AG04449 (cell line): Measurements from ENCODE around the gene CILP2.

Source experiments
- CTCF ChIA-PET: fragments of 350-600 bp; formaldehyde crosslinking; extraction: SDS; loops from one replicate; lab custom pipeline; 2021; ENCODE audit warnings: antibody characterized with exemption; lab: Yijun Ruan, JAX
- POLR2A ChIA-PET: fragments of 400-600, 350-600 bp; formaldehyde crosslinking; extraction: SDS; loops from one replicate; lab custom pipeline; 2020; ENCODE audit warnings: antibody characterized with exemption, inconsistent platforms; lab: Yijun Ruan, JAX
- DNase-seq: peaks from one replicate; pipeline ENCODE4 v3.0.0-alpha.2; 2010; ENCODE audit warnings: low read depth, low spot score
- H3K4me3 ChIP-seq: 2 replicates; pipeline ENCODE4 v1.5.1; 2011; ENCODE audit warnings: low read depth, mild to moderate bottlenecking, control low read depth, low read length
- TF ChIP-seq, protein P1 (sequence below): IDR thresholded peaks from one replicate; pipeline ENCODE4 v1.5.1; 2011; ENCODE audit warnings: mild to moderate bottlenecking, moderate library complexity, low read length, control low read depth, inconsistent platforms; ENCODE audit not compliant: insufficient read depth; ENCODE audit errors: missing control alignments

Gene CILP2

DNA sequence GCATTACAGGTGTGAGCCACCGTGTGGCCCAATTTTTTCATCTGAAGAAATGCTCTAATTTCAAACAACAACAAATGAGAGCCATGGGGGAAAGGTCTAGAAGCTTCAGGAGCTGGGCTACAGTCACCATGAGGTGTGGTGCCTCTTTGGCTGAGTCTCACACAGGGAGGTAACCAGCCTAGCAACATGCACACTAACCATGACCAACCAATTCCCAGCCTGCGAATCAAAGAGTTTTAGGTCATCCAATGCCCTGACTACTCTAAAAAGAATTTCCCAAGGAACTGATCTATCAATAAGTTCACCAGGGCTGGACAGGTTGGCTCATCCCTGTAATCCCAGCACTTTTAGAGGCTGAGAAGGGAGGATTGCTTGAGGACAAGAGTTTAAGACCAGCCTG is 50.5 kb downstream of the CILP2 start:
- CTCF ChIA-PET: interaction anchor here (3.2 kb wide), 1 partner anchor 35 kb away, joined by 23 read pairs; no protein-coding TSS in a partner anchor

DNA sequence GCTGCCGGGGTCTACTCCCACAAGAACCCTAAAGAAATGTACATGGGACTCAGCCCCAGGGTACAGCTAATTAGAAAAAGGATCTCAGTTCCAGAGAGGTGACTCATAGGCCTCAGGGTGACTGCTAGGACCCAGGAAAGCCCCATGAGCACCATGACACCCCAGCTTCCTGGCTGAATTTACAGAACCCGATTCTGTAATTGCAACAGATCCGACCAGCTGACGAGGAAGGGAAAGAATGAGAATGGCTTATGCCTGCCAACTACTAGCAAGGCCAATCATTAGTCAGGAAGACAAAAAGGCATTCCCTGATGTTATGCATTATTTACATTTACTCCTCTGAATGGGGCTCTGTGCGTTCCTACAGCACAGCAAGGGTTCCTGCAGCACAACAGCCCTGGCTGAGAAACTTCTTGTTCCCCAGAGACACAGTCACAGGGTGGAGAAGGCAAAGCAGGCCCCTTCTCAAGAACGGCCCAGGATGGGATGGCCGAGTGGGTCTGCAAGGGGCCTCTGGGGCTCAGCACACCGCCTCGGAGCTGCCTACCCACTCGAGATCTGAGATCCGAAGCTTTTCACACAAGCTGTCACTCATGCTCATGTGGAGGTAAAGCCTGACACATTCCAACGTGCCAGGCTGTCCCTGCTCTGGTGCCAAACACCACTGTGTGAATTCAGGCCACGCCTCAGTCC is 53.2 kb downstream of the CILP2 start:
- ChIA-PET POLR2A (interaction anchor here (0.7 kb wide), 1 partner anchor 9 kb away, joined by 3 read pairs; no protein-coding TSS in a partner anchor), CTCF (interaction anchor here (1.0 to 2.4 kb wide), 6 partner anchors 16 to 59 kb away, joined by 3 to 11 read pairs (median 4); no protein-coding TSS in a partner anchor)
- peak; percentile 97 for DNase-seq
- TF ChIP-seq, protein P1, sequence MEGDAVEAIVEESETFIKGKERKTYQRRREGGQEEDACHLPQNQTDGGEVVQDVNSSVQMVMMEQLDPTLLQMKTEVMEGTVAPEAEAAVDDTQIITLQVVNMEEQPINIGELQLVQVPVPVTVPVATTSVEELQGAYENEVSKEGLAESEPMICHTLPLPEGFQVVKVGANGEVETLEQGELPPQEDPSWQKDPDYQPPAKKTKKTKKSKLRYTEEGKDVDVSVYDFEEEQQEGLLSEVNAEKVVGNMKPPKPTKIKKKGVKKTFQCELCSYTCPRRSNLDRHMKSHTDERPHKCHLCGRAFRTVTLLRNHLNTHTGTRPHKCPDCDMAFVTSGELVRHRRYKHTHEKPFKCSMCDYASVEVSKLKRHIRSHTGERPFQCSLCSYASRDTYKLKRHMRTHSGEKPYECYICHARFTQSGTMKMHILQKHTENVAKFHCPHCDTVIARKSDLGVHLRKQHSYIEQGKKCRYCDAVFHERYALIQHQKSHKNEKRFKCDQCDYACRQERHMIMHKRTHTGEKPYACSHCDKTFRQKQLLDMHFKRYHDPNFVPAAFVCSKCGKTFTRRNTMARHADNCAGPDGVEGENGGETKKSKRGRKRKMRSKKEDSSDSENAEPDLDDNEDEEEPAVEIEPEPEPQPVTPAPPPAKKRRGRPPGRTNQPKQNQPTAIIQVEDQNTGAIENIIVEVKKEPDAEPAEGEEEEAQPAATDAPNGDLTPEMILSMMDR: no peak
- peak overlapping the region; percentile 6; the same call in 1 of the 2 replicates for H3K4me3 ChIP-seq

More for the DNA sequence above, 50.5 kb downstream of the CILP2 start:
- POLR2A ChIA-PET: no interaction called here
- TF ChIP-seq, protein P1: no peak
- DNase-seq: no peak
- no peak overlapping the region for H3K4me3 ChIP-seq

DNA sequence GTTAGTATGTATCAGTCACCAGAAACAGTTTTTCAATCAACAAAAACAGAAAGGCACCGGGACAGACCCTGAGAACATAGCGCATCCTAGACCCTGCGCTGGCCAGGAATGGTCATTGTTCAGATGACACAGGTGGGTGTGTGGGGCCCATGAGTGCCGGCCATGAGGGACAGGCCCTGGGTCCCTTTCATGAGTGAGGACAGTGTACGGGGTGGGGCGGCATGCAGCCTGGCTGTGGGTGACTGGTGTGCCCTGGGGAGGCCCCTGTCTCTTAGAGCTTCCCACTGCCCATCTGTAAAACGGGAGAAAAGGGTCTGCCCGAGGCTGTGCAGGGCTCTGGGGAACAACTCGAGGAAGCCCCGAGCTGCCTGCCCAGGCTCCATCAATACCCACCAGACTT is 54.6 kb downstream of the CILP2 start:
- POLR2A ChIA-PET: no interaction called here
- CTCF ChIA-PET: interaction anchor here (1.0 to 2.4 kb wide), 3 partner anchors 38 to 51 kb away, joined by 3 to 11 read pairs (median 4); no protein-coding TSS in a partner anchor

DNA sequence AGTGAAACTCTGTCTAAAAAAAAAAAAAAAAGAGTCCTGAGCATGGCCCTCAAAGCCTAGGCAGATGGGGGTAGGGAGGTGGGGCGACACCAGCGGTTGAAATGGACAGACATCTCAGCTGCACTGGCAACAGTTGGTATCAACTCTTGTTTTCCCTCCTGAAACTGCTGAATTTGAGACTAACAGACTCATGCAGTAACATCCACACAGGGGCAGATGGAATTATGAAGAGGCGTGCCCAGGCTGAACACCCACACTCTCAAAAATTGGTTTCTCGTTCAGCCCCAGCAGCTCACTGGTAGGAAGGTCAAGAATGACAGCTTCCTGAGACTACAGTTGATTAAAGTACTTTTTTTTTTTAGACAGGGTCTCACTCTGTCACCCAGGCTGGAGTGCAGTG is 56.3 kb downstream of the CILP2 start:
- POLR2A ChIA-PET: no interaction called here
- no peak overlapping the region for H3K4me3 ChIP-seq
- no peak for DNase-seq
- CTCF ChIA-PET: interaction anchor here (1.1 kb wide), 1 partner anchor 62 kb away, joined by 3 read pairs; no protein-coding TSS in a partner anchor
- TF ChIP-seq, protein P1: no peak

More for the DNA sequence above, 54.6 kb downstream of the CILP2 start:
- H3K4me3 ChIP-seq: no peak overlapping the region
- TF ChIP-seq, protein P1: no peak
- no peak for DNase-seq

DNA sequence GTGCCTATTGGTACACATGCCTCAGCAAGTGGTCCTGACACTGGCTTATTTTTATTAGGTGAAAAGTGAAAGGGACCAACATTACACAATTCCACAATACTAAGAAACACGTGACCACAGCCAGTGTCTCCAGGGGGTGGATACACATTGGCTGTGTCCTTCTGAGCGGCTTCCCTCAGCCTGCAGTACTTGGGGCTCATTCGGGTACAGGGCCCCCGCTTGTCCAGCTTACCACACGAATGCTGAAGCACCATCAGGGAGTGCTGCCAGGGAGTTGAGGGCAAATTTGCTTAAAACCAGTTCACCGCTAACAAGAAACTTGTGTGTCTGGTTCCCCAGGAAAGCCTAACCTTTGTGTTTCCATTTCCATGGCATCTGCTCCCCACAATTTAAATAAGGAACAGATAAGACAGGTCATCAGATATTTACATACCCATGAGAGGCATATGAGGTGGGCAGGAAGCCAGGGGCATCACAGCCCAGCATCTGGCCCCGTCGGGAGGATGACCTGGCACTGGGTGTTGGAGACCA is 57.2 kb downstream of the CILP2 start:
- no peak for DNase-seq
- ChIA-PET CTCF (no interaction called here), POLR2A (no interaction called here)
- H3K4me3 ChIP-seq: no peak overlapping the region
- TF ChIP-seq, protein P1: no peak
